Uterus (tissue), 2 donors: ENCODE measurements around the gene MORN3.

Source experiments
- CTCF ChIP-seq, 4 experiments: fragments of 200-600 bp in 2 of 4; fragments of 450-650 bp in 2 of 4; sonication (generic) in 2 of 4; IDR thresholded peaks; one replicate each; pipeline ENCODE4 v1.5.1; 2016 to 2019; ENCODE audit warnings: antibody characterized with exemption in 4 of 4, mild to moderate bottlenecking in 2 of 4, moderate library complexity in 1 of 4
- POLR2A ChIP-seq, 2 donors: fragments of 450-650 bp; IDR thresholded peaks; one replicate each; pipeline ENCODE4 v1.6.1; 2016; ENCODE audit warnings: antibody characterized with exemption in 2 of 2, mild to moderate bottlenecking in 1 of 2, moderate library complexity in 1 of 2

DNA sequence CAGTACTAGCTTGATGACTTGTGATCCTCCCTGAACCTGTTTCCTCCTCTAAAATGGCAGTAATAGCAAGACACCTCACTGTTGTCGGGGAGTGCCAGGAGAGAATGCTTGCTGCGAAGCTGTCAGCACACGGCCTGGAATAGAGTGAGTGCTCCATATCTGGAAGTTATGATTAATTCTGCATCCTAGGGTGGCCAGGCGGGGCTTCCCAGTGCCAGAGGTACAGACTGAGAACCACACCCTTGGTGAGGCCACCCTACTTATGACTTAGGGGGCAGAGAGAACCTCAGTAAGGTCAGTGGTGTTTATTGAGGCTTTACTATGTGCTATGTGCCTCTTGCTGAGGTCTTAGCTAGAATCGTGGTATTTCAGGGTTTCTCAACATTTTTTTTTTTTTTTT lies 20.1 kb downstream of the MORN3 start:
- TF ChIP-seq CTCF (IDR thresholded peaks at IDR 0.05) (no peak), POLR2A (IDR thresholded peaks at IDR 0.05) (no peak)
